ENCODE data around the gene SNUPN.

- no peak for TF ChIP-seq CTCF (IDR thresholded peaks at IDR 0.05)
- TF ChIP-seq STAT6 (CRISPR knock-in tag; conservative IDR thresholded peaks at IDR 0.05; ENCODE audit: low read depth), result no peak
- no peak for TF ChIP-seq SMAD4 (CRISPR knock-in tag; IDR thresholded peaks at IDR 0.05)
Observed at GRCh38 chr15:75673426-75674235, 48.1 kb upstream of the SNUPN start.

All from WTC11 (cell line).